Body of pancreas (tissue), 4 donors: Measurements from ENCODE around the gene SPRED2.

Experiments
- POLR2A ChIP-seq, 3 donors: fragments of 450-650 bp; IDR thresholded peaks; one replicate each; pipeline ENCODE4 v1.6.1; 2016; ENCODE audit warnings: antibody characterized with exemption in 3 of 3, mild to moderate bottlenecking in 2 of 3
- TF ChIP-seq, protein P1 (sequence below), 7 experiments: fragments of 450-650 bp in 4 of 7; fragments of 200-600 bp in 3 of 7; sonication (generic) in 3 of 7; IDR thresholded peaks; one replicate each; pipeline ENCODE4 v1.5.1; 2016 to 2019; ENCODE audit warnings: antibody characterized with exemption in 7 of 7

- no peak for TF ChIP-seq POLR2A (IDR thresholded peaks at IDR 0.05)
- TF ChIP-seq, protein P1, sequence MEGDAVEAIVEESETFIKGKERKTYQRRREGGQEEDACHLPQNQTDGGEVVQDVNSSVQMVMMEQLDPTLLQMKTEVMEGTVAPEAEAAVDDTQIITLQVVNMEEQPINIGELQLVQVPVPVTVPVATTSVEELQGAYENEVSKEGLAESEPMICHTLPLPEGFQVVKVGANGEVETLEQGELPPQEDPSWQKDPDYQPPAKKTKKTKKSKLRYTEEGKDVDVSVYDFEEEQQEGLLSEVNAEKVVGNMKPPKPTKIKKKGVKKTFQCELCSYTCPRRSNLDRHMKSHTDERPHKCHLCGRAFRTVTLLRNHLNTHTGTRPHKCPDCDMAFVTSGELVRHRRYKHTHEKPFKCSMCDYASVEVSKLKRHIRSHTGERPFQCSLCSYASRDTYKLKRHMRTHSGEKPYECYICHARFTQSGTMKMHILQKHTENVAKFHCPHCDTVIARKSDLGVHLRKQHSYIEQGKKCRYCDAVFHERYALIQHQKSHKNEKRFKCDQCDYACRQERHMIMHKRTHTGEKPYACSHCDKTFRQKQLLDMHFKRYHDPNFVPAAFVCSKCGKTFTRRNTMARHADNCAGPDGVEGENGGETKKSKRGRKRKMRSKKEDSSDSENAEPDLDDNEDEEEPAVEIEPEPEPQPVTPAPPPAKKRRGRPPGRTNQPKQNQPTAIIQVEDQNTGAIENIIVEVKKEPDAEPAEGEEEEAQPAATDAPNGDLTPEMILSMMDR (IDR thresholded peaks at IDR 0.05): no peak
Measured at GRCh38 chr2:65296971-65297370, 135.4 kb downstream of the SPRED2 start.
